H1 (cell line): ENCODE measurements around the gene FBXL17. TPM values are rescaled to one million over a fixed set of nuclear protein-coding genes. Genes with fewer than 3 reads are reported as not detected.

Experiments
- CTCF ChIA-PET: fragments of 300-600 bp; sonication (Branson Sonifier 250); formaldehyde crosslinking; loops from one replicate; lab custom pipeline; 2021; ENCODE audit not compliant: partially characterized antibody; lab: Charles Lee
- POLR2A ChIA-PET: fragments of 300-600 bp; sonication (Branson Sonifier 250); formaldehyde crosslinking; loops from one replicate; lab custom pipeline; 2021; ENCODE audit warnings: inconsistent platforms; ENCODE audit not compliant: partially characterized antibody; lab: Charles Lee
- DNase-seq, 2 experiments: peaks; one replicate each; pipeline versions ENCODE4 v3.0.0 to v3.0.0-alpha.2; 2010 to 2022; ENCODE audit warnings: low spot score in 2 of 2, low read depth in 1 of 2, mixed read lengths in 1 of 2
- FAIRE-seq: peaks from 2 replicates; lab custom pipeline; 2011; peaks lifted over from hg19 to GRCh38; lab: Jason Lieb, UNC
- H2AFZ ChIP-seq: 2 replicates; pipeline ENCODE4 v1.8.1; 2012; ENCODE audit warnings: low read length, inconsistent platforms
- H2AK5ac ChIP-seq: 2 replicates; pipeline ENCODE4 v1.6.1; 2013; ENCODE audit warnings: low read depth, low read length
- H2BK120ac ChIP-seq: replicated peaks from 2 replicates; pipeline ENCODE3; 2013; ENCODE audit warnings: low read depth, low read length, inconsistent platforms
- H2BK12ac ChIP-seq: 2 replicates; pipeline ENCODE4 v1.6.1; 2013; ENCODE audit warnings: low read depth, low read length
- H2BK15ac ChIP-seq: 2 replicates; pipeline ENCODE4 v1.6.1; 2013; ENCODE audit warnings: low read length
- H2BK20ac ChIP-seq: 2 replicates; pipeline ENCODE4 v1.6.1; 2013; ENCODE audit warnings: low read length
- H2BK5ac ChIP-seq: 2 replicates; pipeline ENCODE4 v1.6.1; 2013; ENCODE audit warnings: low read depth, low read length
- H3K14ac ChIP-seq: 2 replicates; pipeline ENCODE4 v1.6.1; 2013; ENCODE audit warnings: inconsistent platforms; ENCODE audit not compliant: insufficient read length
- H3K18ac ChIP-seq: 2 replicates; pipeline ENCODE4 v1.6.1; 2013; ENCODE audit warnings: low read length; ENCODE audit errors: extremely low read depth
- H3K23ac ChIP-seq: 2 replicates; pipeline ENCODE4 v1.6.1; 2013; ENCODE audit warnings: inconsistent platforms; ENCODE audit not compliant: insufficient read length
- H3K23me2 ChIP-seq: 2 replicates; pipeline ENCODE4 v1.6.1; 2013; ENCODE audit warnings: low read depth, low read length
- H3K27ac ChIP-seq: 2 replicates; pipeline ENCODE4 v1.6.1; 2011; ENCODE audit warnings: low read depth, low read length, inconsistent platforms
- H3K27me3 ChIP-seq, 4 experiments: replicated peaks in 1 of 4; 1 replicate in 1 of 4; 2 replicates in 3 of 4; pipeline versions ENCODE4 v1.6.1 to v1.8.1; 2011 to 2013; ENCODE audit warnings: low read length in 3 of 4, mild to moderate bottlenecking in 3 of 4, inconsistent platforms in 2 of 4, mixed read lengths in 2 of 4, moderate library complexity in 1 of 4; ENCODE audit not compliant: control insufficient read depth in 3 of 4, insufficient read depth in 3 of 4; ENCODE audit errors: extremely low read depth in 1 of 4
- H3K36me3 ChIP-seq, 4 experiments: 2 replicates each; pipeline versions ENCODE4 v1.6.1 to v1.8.1; 2011 to 2013; ENCODE audit warnings: mild to moderate bottlenecking in 4 of 4, low read length in 3 of 4, moderate library complexity in 2 of 4, control low read depth in 1 of 4, inconsistent platforms in 1 of 4; ENCODE audit not compliant: insufficient read depth in 4 of 4, control insufficient read depth in 2 of 4
- H3K4ac ChIP-seq: replicated peaks from 2 replicates; pipeline ENCODE3; 2013; ENCODE audit warnings: low read length, low read depth, mixed read lengths, inconsistent platforms; ENCODE audit not compliant: insufficient read length
- H3K4me1 ChIP-seq, 4 experiments: replicated peaks in 1 of 4; 1 replicate in 1 of 4; 2 replicates in 3 of 4; pipeline versions ENCODE4 v1.6.1 to v1.8.1; 2011 to 2013; ENCODE audit warnings: low read length in 3 of 4, inconsistent platforms in 2 of 4, mixed read lengths in 1 of 4; ENCODE audit not compliant: insufficient read depth in 4 of 4, control insufficient read depth in 3 of 4
- H3K4me2 ChIP-seq, 2 experiments: 2 replicates each; pipeline versions ENCODE4 v1.6.1 to v1.8.1; 2011 to 2013; ENCODE audit warnings: low read depth in 2 of 2, low read length in 2 of 2, control low read depth in 1 of 2, inconsistent platforms in 1 of 2, mild to moderate bottlenecking in 1 of 2; ENCODE audit not compliant: insufficient read depth in 1 of 2
- H3K4me3 ChIP-seq, 4 experiments: fragments of 200-600, 300-600 bp in 1 of 4; sonication (generic), shearing (Covaris generic), sonication (Bioruptor Twin) in 1 of 4; 2 replicates each; pipeline versions ENCODE4 v1.5.1 to v1.8.1; 2011 to 2016; ENCODE audit warnings: low read length in 4 of 4, low read depth in 3 of 4, control low read depth in 2 of 4, inconsistent platforms in 2 of 4, mild to moderate bottlenecking in 2 of 4, mixed read lengths in 1 of 4, moderate library complexity in 1 of 4; ENCODE audit not compliant: insufficient read depth in 2 of 4; ENCODE audit errors: extremely low read depth in 1 of 4
- H3K56ac ChIP-seq: replicated peaks from 2 replicates; pipeline ENCODE3; 2013; ENCODE audit warnings: low read depth, mild to moderate bottlenecking, mixed read lengths, low read length, inconsistent platforms; ENCODE audit not compliant: insufficient read length
- H3K79me1 ChIP-seq: 2 replicates; pipeline ENCODE4 v1.6.1; 2013; ENCODE audit warnings: low read depth, low read length, control low read depth
- H3K79me2 ChIP-seq, 2 experiments: 2 replicates each; pipeline versions ENCODE4 v1.6.1 to v1.8.1; 2012 to 2013; ENCODE audit warnings: low read length in 2 of 2, mild to moderate bottlenecking in 2 of 2, inconsistent platforms in 1 of 2; ENCODE audit not compliant: insufficient read depth in 2 of 2, control insufficient read depth in 1 of 2
- H3K9ac ChIP-seq, 4 experiments: replicated peaks in 1 of 4; 1 replicate in 1 of 4; 2 replicates in 3 of 4; pipeline versions ENCODE4 v1.6.1 to v1.8.1; 2011 to 2013; ENCODE audit warnings: low read depth in 3 of 4, low read length in 3 of 4, control low read depth in 2 of 4, mild to moderate bottlenecking in 2 of 4, moderate library complexity in 2 of 4, inconsistent platforms in 1 of 4; ENCODE audit errors: extremely low read depth in 1 of 4
- H3K9me3 ChIP-seq, 2 experiments: 2 replicates each; pipeline versions ENCODE4 v1.6.1 to v1.8.1; 2012 to 2013; ENCODE audit warnings: mild to moderate bottlenecking in 2 of 2, moderate library complexity in 2 of 2, control low read depth in 1 of 2, inconsistent platforms in 1 of 2, low read depth in 1 of 2, low read length in 1 of 2, mixed read lengths in 1 of 2; ENCODE audit not compliant: insufficient read depth in 2 of 2
- H4K20me1 ChIP-seq, 2 experiments: replicated peaks in 1 of 2; 2 replicates each; pipeline versions ENCODE3 to v1.8.1; 2011 to 2013; ENCODE audit warnings: inconsistent platforms in 2 of 2, low read length in 2 of 2, mild to moderate bottlenecking in 1 of 2; ENCODE audit not compliant: insufficient read depth in 2 of 2, control insufficient read depth in 1 of 2
- H4K5ac ChIP-seq: 2 replicates; pipeline ENCODE4 v1.6.1; 2013; ENCODE audit warnings: low read length, low read depth, mixed read lengths, inconsistent platforms; ENCODE audit not compliant: insufficient read length
- H4K8ac ChIP-seq: 2 replicates; pipeline ENCODE4 v1.8.0; 2013; ENCODE audit warnings: mild to moderate bottlenecking, moderate library complexity, low read length, inconsistent platforms; ENCODE audit not compliant: insufficient read depth; ENCODE audit errors: extremely low read depth
- H4K91ac ChIP-seq: replicated peaks from 2 replicates; pipeline ENCODE3; 2013; ENCODE audit warnings: low read length, mixed read lengths, inconsistent platforms; ENCODE audit not compliant: insufficient read length
- EGR1 ChIP-seq: IDR thresholded peaks from 2 replicates; pipeline ENCODE4 v1.6.1; 2011; ENCODE audit warnings: low read depth, low read length, borderline replicate concordance
- SP2 ChIP-seq: IDR thresholded peaks from 2 replicates; pipeline ENCODE4 v1.6.1; 2012; ENCODE audit warnings: mild to moderate bottlenecking, low read length, inconsistent platforms
- TBP ChIP-seq: IDR thresholded peaks from 2 replicates; pipeline ENCODE4 v1.6.1; 2011; ENCODE audit warnings: low read depth, low read length, improper control_type of control experiment
- WGBS, 2 experiments: shearing (Covaris generic) in 1 of 2; methylation state at CpG; one replicate each; pipeline versions ENCODE4 v1.1.6 to v1.1.7; 2013 to 2015; ENCODE audit warnings: low lambda C conversion rate in 2 of 2, mixed read lengths in 2 of 2, inconsistent platforms in 1 of 2, low coverage in 1 of 2, missing lambda C conversion rate in 1 of 2; ENCODE audit not compliant: insufficient replicate concordance in 2 of 2, insufficient coverage in 1 of 2, insufficient read length in 1 of 2; ENCODE audit errors: extremely low coverage in 1 of 2, missing lambda C conversion rate in 1 of 2; 5-methylcytosine and 5-hydroxymethylcytosine counted together
- polyA plus RNA-seq, 7 experiments: library from polyadenylated mRNA; depleted of rRNA in 3 of 7; stranded (reverse) in 5 of 7; unstranded in 2 of 7; fragments of >200 nt in 5 of 7; fragments of 200-250 nt in 2 of 7; gene quantifications; 1 replicate in 5 of 7; 2 replicates in 1 of 7; 4 replicates in 1 of 7; pipeline versions ENCODE4 v1.2.1 to v1.2.3, GENCODE V29; 2011 to 2013; ENCODE audit warnings: missing spikeins in 2 of 7, mixed read lengths in 2 of 7
- total RNA-seq: library from RNA; stranded (reverse); fragmentation: NEBNext Ultra II Directional; extraction: Animal tissue kit (Norgen Biotek cat#: 25700); gene quantifications from 2 replicates; pipeline ENCODE4 v1.2.1, GENCODE V29; 2021

FBXL17 gene
- total and polyA plus RNA-seq, 2 of the 8 experiments (the other 6 are each of a cell fraction or from before 2014, with no cell fraction given), result 0.35 to 4.3 TPM

DNA sequence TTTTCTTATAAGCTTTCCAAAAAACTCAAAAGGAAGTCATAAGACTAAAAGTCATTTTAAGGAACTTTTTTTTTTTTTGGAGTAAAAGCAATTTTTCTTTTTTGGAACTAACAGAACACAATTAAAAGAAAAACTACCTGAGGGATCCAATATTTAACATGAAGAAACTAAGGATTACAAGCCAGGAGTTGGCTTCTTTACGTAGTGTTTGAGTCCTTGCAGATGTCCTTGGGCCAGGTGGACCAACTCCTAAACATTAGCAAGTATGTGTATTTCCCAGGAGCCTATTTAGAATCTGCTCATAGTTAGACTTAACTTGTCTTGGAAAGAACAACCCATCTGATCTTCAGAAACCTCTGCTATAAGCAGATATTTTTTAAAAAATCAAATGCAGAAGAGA is 557.1 kb downstream of the FBXL17 start:
- H4K91ac ChIP-seq, result peak overlapping the region; percentile 34
- no peak overlapping the region for H3K14ac ChIP-seq
- H2BK5ac ChIP-seq, result no peak overlapping the region; the same call in 1 of the 2 replicates
- no peak overlapping the region for H2AK5ac ChIP-seq
- no peak overlapping the region for H3K18ac ChIP-seq
- no peak for FAIRE-seq
- CTCF ChIA-PET, result no interaction called here
- no peaks in the 10 kb centered on the region for H3K79me2 ChIP-seq
- H4K20me1 ChIP-seq, result no peaks in the 10 kb centered on the region
- no peak overlapping the region for H2AFZ ChIP-seq
- peaks cover 2 to 6% (median 3%) of the 10 kb centered on the region in 4 experiments; a peak in 4 of 7 replicates for H3K4me1 ChIP-seq
- peaks cover 0 to 6% of the 10 kb centered on the region in 2 experiments; a peak in 1 of 4 replicates for H3K9me3 ChIP-seq
- H3K4ac ChIP-seq, result no peak overlapping the region
- no peak overlapping the region for H3K4me3 ChIP-seq
- no peak overlapping the region for H4K5ac ChIP-seq
- H3K4me2 ChIP-seq, result no peak overlapping the region
- 89% methylated on average over 1 of the region's 1 CpG; no CpG with 5 or more reads in 1 of the 2 experiments for WGBS, 2 experiments
- H2BK15ac ChIP-seq, result no peak overlapping the region
- H2BK120ac ChIP-seq, result no peak overlapping the region
- no peak overlapping the region for H3K23ac ChIP-seq
- peaks cover 2% of the 10 kb centered on the region; the same call in 1 of the 2 replicates for H3K23me2 ChIP-seq
- no peaks in the 10 kb centered on the region for H3K36me3 ChIP-seq
- peak overlapping the region; percentile 65; the same call in 1 of the 2 replicates for H2BK12ac ChIP-seq
- H3K56ac ChIP-seq, result no peak overlapping the region
- H3K27me3 ChIP-seq, result no peaks in the 10 kb centered on the region
- DNase-seq, result no peak
- POLR2A ChIA-PET, result no interaction called here
- no peaks in the 10 kb centered on the region for H3K79me1 ChIP-seq
- TF ChIP-seq TBP, result no peak
- TF ChIP-seq SP2, result no peak
- no peak for TF ChIP-seq EGR1
- H3K9ac ChIP-seq, result no peak overlapping the region
- no peak overlapping the region for H2BK20ac ChIP-seq
- no peak overlapping the region for H4K8ac ChIP-seq
- H3K27ac ChIP-seq, result no peak overlapping the region
